Type B pancreatic cell (in vitro differentiated cells): ENCODE data around the gene ARHGAP20. TPM values are rescaled to one million over a fixed set of nuclear protein-coding genes. Genes with fewer than 3 reads are reported as not detected.

Experiments
- DNase-seq: peaks from one replicate; pipeline ENCODE4 v3.0.0; 2021; ENCODE audit warnings: mixed read lengths; ENCODE audit not compliant: unreplicated experiment; ENCODE audit errors: extremely low spot score
- H3K27ac Mint-ChIP-seq: 2 replicates; pipeline ENCODE4 v1.8.0; 2021; ENCODE audit warnings: mild to moderate bottlenecking, mixed read lengths
- H3K27me3 Mint-ChIP-seq: 2 replicates; pipeline ENCODE4 v1.8.0; 2021; ENCODE audit warnings: mixed read lengths
- H3K36me3 Mint-ChIP-seq: 2 replicates; pipeline ENCODE4 v1.8.0; 2021; ENCODE audit warnings: mixed read lengths
- H3K4me1 Mint-ChIP-seq: one replicate; pipeline ENCODE4 v1.8.0; 2021; ENCODE audit warnings: mixed read lengths; ENCODE audit not compliant: unreplicated experiment
- H3K4me3 Mint-ChIP-seq: 2 replicates; pipeline ENCODE4 v1.8.0; 2021; ENCODE audit warnings: mild to moderate bottlenecking, mixed read lengths
- H3K9me3 Mint-ChIP-seq: 2 replicates; pipeline ENCODE4 v1.8.0; 2021; ENCODE audit warnings: mixed read lengths
- total RNA-seq: library from RNA; stranded (reverse); gene quantifications from 2 replicates; pipeline ENCODE4 v1.2.1, GENCODE V29; 2021; ENCODE audit warnings: low replicate concordance
- TF ChIP-seq, protein P1 (sequence below): fragments of 200-600 bp; sonication (generic); conservative IDR thresholded peaks from 2 replicates; pipeline ENCODE4 v1.5.0; 2021; ENCODE audit warnings: antibody characterized with exemption, mild to moderate bottlenecking

Gene ARHGAP20
- total RNA-seq, 1 donor from 2014 or later: 5.1 TPM

DNA sequence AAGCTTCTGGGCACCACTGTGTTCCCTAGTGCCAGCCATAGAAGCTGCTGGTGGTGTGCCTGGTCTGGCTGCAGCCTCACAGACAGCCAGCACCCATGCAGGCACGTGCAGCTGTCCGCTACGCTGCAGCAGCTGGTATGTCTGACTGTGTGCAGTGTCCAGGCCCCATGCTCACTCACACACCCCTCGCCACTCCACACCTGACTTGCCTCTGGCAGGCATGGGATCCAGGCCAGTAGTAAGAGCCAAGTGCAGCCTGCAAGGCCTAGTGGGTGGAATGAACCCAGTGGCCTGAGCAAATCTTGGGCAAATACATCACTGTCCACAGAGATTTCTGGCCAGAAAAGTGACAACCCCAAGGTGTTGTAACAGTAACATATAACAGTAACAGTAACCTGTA, 111.9 kb downstream of the ARHGAP20 start:
- H3K36me3 Mint-ChIP-seq: no peaks in the 10 kb centered on the region
- TF ChIP-seq, protein P1, sequence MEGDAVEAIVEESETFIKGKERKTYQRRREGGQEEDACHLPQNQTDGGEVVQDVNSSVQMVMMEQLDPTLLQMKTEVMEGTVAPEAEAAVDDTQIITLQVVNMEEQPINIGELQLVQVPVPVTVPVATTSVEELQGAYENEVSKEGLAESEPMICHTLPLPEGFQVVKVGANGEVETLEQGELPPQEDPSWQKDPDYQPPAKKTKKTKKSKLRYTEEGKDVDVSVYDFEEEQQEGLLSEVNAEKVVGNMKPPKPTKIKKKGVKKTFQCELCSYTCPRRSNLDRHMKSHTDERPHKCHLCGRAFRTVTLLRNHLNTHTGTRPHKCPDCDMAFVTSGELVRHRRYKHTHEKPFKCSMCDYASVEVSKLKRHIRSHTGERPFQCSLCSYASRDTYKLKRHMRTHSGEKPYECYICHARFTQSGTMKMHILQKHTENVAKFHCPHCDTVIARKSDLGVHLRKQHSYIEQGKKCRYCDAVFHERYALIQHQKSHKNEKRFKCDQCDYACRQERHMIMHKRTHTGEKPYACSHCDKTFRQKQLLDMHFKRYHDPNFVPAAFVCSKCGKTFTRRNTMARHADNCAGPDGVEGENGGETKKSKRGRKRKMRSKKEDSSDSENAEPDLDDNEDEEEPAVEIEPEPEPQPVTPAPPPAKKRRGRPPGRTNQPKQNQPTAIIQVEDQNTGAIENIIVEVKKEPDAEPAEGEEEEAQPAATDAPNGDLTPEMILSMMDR: no peak
- H3K27ac Mint-ChIP-seq: no peak overlapping the region
- H3K4me3 Mint-ChIP-seq: no peak overlapping the region
- DNase-seq: no peak
- no peaks in the 10 kb centered on the region for H3K9me3 Mint-ChIP-seq
- peaks cover 3% of the 10 kb centered on the region for H3K27me3 Mint-ChIP-seq
- H3K4me1 Mint-ChIP-seq: no peaks in the 10 kb centered on the region

DNA sequence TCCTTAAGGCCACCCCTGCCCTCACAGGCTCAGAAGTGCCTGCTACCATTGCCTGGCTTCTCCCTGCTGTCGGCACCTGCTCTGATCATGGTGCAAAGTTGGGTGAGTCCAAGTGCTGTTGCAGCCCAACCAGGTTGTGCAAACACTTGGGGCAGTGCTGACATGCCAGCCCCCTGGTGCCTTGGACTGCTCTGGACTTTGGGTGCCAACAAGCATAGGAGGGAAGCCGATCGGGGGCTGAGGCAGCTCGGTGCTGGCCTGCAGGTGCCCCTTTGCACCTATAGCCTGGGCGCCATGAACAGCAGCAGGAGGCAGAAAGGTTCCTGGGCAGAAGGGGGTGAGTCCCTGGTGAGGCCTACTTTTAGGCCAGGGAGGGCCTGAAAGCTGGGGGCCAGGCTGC, 113.0 kb downstream of the ARHGAP20 start:
- no peaks in the 10 kb centered on the region for H3K36me3 Mint-ChIP-seq
- H3K9me3 Mint-ChIP-seq: no peaks in the 10 kb centered on the region
- H3K4me1 Mint-ChIP-seq: no peaks in the 10 kb centered on the region
- TF ChIP-seq, protein P1: no peak
- H3K27me3 Mint-ChIP-seq: no peaks in the 10 kb centered on the region
- no peak overlapping the region for H3K4me3 Mint-ChIP-seq
- no peak overlapping the region for H3K27ac Mint-ChIP-seq
- no peak for DNase-seq

DNA sequence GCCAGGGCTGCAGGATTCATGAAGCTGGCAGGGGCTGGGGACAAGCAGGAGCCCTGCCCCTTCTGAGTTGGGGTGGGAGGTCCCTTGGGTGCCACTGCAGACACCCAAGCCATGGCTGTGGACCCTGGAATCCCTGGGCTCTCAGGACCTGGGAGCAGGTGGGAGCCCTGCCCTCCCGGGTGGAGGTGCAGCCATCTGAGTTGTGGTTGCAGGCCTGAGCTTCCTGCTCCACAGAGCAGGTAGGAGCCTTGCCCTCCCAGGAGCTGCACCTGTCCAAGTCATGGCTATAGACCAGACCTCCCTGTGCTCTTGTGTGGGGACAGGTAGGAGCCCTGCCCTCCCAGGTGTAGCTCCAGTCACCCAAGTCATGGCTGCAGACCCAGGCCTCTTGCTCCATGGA, 113.5 kb downstream of the ARHGAP20 start:
- Mint-ChIP-seq H3K9me3 (no peaks in the 10 kb centered on the region), H3K4me1 (no peaks in the 10 kb centered on the region), H3K27me3 (no peaks in the 10 kb centered on the region), H3K4me3 (no peak overlapping the region), H3K36me3 (no peaks in the 10 kb centered on the region), H3K27ac (no peak overlapping the region)
- DNase-seq: no peak
- TF ChIP-seq, protein P1: no peak

DNA sequence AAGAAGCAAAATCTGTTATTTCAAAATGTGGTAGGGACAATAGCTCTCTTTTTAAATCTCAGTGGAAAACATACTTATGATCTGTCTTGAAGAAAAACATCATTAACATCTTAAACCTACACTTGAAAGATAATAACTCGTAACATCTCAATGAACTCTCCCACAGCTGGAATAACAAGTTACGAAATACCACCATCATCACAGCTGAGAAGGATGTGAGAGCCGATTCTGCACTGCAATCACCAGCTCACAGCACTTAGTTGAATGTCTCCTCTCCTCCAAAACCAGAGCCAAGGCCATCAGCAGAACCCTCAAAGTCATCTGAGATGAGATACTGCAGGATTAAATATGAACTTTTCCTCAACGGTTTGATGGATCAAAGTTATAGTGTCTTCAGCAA, 124.3 kb downstream of the ARHGAP20 start:
- H3K27me3 Mint-ChIP-seq: no peaks in the 10 kb centered on the region
- no peak overlapping the region for H3K27ac Mint-ChIP-seq
- H3K9me3 Mint-ChIP-seq: no peaks in the 10 kb centered on the region

DNA sequence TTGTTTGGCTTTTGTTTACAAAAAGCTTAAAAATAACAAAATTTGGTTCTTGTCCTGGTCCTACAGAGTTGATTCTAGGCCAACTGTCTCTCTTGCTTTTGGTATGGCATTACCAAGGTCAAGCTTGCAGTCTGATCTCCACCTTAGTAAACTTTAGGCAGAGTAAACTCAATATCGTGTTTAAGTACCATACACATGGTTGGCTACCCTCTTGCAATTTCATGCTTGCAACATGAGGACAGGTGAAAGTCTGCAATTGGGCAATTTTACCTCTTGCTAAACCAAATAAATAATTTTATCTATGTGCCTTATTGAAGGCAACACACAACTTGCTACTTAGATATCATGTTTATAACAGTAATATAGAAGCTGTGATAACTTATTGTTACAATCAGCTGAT, 125.1 kb downstream of the ARHGAP20 start:
- Mint-ChIP-seq H3K4me3 (no peak overlapping the region), H3K27ac (no peak overlapping the region), H3K27me3 (no peaks in the 10 kb centered on the region), H3K9me3 (no peaks in the 10 kb centered on the region), H3K4me1 (peaks cover under 1% of the 10 kb centered on the region), H3K36me3 (peaks cover 4% of the 10 kb centered on the region)
- DNase-seq: no peak
- TF ChIP-seq, protein P1: no peak

More for the DNA sequence above, 124.3 kb downstream of the ARHGAP20 start:
- DNase-seq: no peak
- no peak overlapping the region for H3K4me3 Mint-ChIP-seq
- H3K36me3 Mint-ChIP-seq: peaks cover 4% of the 10 kb centered on the region
- TF ChIP-seq, protein P1: no peak
- no peaks in the 10 kb centered on the region for H3K4me1 Mint-ChIP-seq

DNA sequence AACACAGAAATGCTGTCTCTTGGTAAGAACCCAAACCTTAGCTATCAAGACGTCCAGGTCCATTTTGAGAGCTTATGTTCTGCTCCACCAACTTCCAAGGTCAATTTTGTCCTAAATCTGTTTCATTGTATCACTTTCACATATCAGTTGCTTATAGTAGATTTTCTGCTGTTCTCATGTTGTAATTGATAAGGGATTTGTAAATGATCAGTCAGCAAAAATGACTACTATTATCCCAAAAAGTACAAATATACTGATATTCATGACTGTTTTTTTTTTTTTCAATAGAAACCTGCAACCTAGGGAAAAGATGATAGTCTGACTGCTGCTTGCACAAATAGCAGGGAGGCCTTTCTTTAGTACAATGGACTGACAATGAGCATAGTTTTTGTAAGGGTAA, 128.1 kb downstream of the ARHGAP20 start:
- Mint-ChIP-seq H3K36me3 (peaks cover 4% of the 10 kb centered on the region), H3K9me3 (no peaks in the 10 kb centered on the region), H3K27me3 (no peaks in the 10 kb centered on the region), H3K4me3 (no peak overlapping the region), H3K27ac (no peak overlapping the region), H3K4me1 (peaks cover 7% of the 10 kb centered on the region)
- TF ChIP-seq, protein P1: no peak
- no peak for DNase-seq
